Sigmoid colon (tissue), 7 donors: ENCODE results near the gene NRG3. TPM values are rescaled to one million over a fixed set of nuclear protein-coding genes. Genes with fewer than 3 reads are reported as not detected.

Source experiments
- DNase-seq: peaks from one replicate; pipeline ENCODE4 v3.0.0-alpha.2; 2019
- H3K27ac ChIP-seq, 4 donors: fragments of 200-600 bp; sonication (generic); one replicate each; pipeline ENCODE4 v1.5.1; 2016 to 2019; ENCODE audit warnings: mild to moderate bottlenecking in 1 of 4
- H3K27me3 ChIP-seq, 3 donors: fragments of 200-600 bp; sonication (generic); one replicate each; pipeline ENCODE4 v1.5.1; 2019; ENCODE audit warnings: mild to moderate bottlenecking in 1 of 3
- H3K36me3 ChIP-seq, 4 donors: fragments of 200-600 bp; sonication (generic); one replicate each; pipeline ENCODE4 v1.5.1; 2016 to 2019
- H3K4me1 ChIP-seq, 4 donors: fragments of 200-600 bp; sonication (generic); one replicate each; pipeline ENCODE4 v1.5.1; 2017 to 2019
- H3K4me3 ChIP-seq, 4 donors: fragments of 200-600 bp; sonication (generic); one replicate each; pipeline ENCODE4 v1.5.1; 2017 to 2019; ENCODE audit warnings: mild to moderate bottlenecking in 2 of 4, moderate library complexity in 1 of 4
- H3K9me3 ChIP-seq, 4 donors: fragments of 200-600 bp in 3 of 4; sonication (generic) in 3 of 4; one replicate each; pipeline versions ENCODE4 v1.5.1 to v1.6.1; 2013 to 2019
- CTCF ChIP-seq, 4 experiments: fragments of 450-650 bp in 3 of 4; fragments of 200-600 bp in 1 of 4; IDR thresholded peaks; one replicate each; pipeline ENCODE4 v1.5.1; 2016 to 2019; ENCODE audit warnings: antibody characterized with exemption in 4 of 4, mild to moderate bottlenecking in 3 of 4, moderate library complexity in 2 of 4
- EP300 ChIP-seq, 4 donors: sonication (generic); formaldehyde crosslinking; IDR thresholded peaks; one replicate each; pipeline ENCODE4 v1.6.1; 2017; ENCODE audit warnings: antibody characterized with exemption in 4 of 4
- POLR2A ChIP-seq, 2 donors: fragments of 450-650 bp; IDR thresholded peaks; one replicate each; pipeline ENCODE4 v1.6.1; 2016; ENCODE audit warnings: antibody characterized with exemption in 2 of 2, mild to moderate bottlenecking in 2 of 2, moderate library complexity in 2 of 2
- POLR2AphosphoS5 ChIP-seq, 4 donors: sonication (generic); formaldehyde crosslinking; IDR thresholded peaks; one replicate each; pipeline ENCODE4 v1.6.1; 2017; ENCODE audit warnings: antibody characterized with exemption in 4 of 4
- WGBS, 2 donors: extraction: QIAGEN DNeasy Blood & Tissue Kit; methylation state at CpG; one replicate each; pipeline ENCODE4 v1.1.7; 2013; 5-methylcytosine and 5-hydroxymethylcytosine counted together
- intact Hi-C: fragments of 100-400 bp; cut with DNase I; formaldehyde crosslinking; loops from one replicate; pipeline ENCODE4 v1.15.1; 2023
- polyA plus RNA-seq, 3 donors: library from polyadenylated mRNA; stranded (reverse); fragments of 200-250 nt; gene quantifications; one replicate each; pipeline ENCODE4 v1.2.3, GENCODE V29; 2013
- total RNA-seq, 4 donors: library from RNA; depleted of rRNA; stranded (reverse); fragments of >200 nt; gene quantifications; one replicate each; pipeline ENCODE4 v1.1.0, GENCODE V29; 2016
- donor health status: healthy with polysubstance abuse.
- donor health status: Bipolar disorder and iron deficiency.
- donor health status: healthy.

NRG3 gene
- total and polyA plus RNA-seq, 7 donors, result 0.17 to 2.2 (median 0.82) TPM; not detected in 2

GRCh38 chr10:81843042-81843441 is 32.0 kb upstream of the NRG3 start:
- 53 to 72% methylated on average over 2 of the region's 2 CpGs for WGBS, 2 donors
- intact Hi-C loops, result no loop called here

GRCh38 chr10:81847675-81848074 is 27.3 kb upstream of the NRG3 start:
- Histone ChIP-seq H3K4me3 (no peak overlapping the region), H3K27ac (no peak overlapping the region), H3K9me3 (no peaks in the 10 kb centered on the region), H3K4me1 (peaks cover 0 to 14% (median 0%) of the 10 kb centered on the region in 4 donors), H3K27me3 (no peaks in the 10 kb centered on the region), H3K36me3 (no peaks in the 10 kb centered on the region)
- intact Hi-C loops, result no loop called here
- DNase-seq, result no peak
- WGBS, 2 donors, result 66 to 72% methylated on average over 2 of the region's 2 CpGs
- TF ChIP-seq POLR2AphosphoS5 (IDR thresholded peaks at IDR 0.05) (no peak), CTCF (IDR thresholded peaks at IDR 0.05) (no peak), EP300 (IDR thresholded peaks at IDR 0.05) (no peak), POLR2A (IDR thresholded peaks at IDR 0.05) (no peak)

More at GRCh38 chr10:81843042-81843441, 32.0 kb upstream of the NRG3 start:
- Histone ChIP-seq H3K36me3 (no peaks in the 10 kb centered on the region), H3K4me1 (peaks cover 0 to 10% (median 0%) of the 10 kb centered on the region in 4 donors), H3K27me3 (no peaks in the 10 kb centered on the region), H3K27ac (no peak overlapping the region), H3K9me3 (no peaks in the 10 kb centered on the region), H3K4me3 (no peak overlapping the region)
- DNase-seq, result no peak
- TF ChIP-seq CTCF (IDR thresholded peaks at IDR 0.05) (no peak), EP300 (IDR thresholded peaks at IDR 0.05) (no peak), POLR2AphosphoS5 (IDR thresholded peaks at IDR 0.05) (no peak), POLR2A (IDR thresholded peaks at IDR 0.05) (no peak)

- DNase-seq, result no peak
- peaks cover 0 to 14% (median 0%) of the 10 kb centered on the region in 4 donors for H3K4me1 ChIP-seq
- no peak overlapping the region for H3K27ac ChIP-seq
- TF ChIP-seq EP300 (IDR thresholded peaks at IDR 0.05) (no peak), CTCF (IDR thresholded peaks at IDR 0.05) (no peak), POLR2A (IDR thresholded peaks at IDR 0.05) (no peak), POLR2AphosphoS5 (IDR thresholded peaks at IDR 0.05) (no peak)
- intact Hi-C loops, result no loop called here
- 32 to 43% methylated on average over 4 of the region's 4 CpGs for WGBS, 2 donors
- H3K9me3 ChIP-seq, result no peaks in the 10 kb centered on the region
- H3K36me3 ChIP-seq, result no peaks in the 10 kb centered on the region
- H3K27me3 ChIP-seq, result no peaks in the 10 kb centered on the region
- H3K4me3 ChIP-seq, result no peak overlapping the region
Observed at GRCh38 chr10:81848514-81848913, 26.5 kb upstream of the NRG3 start.

GRCh38 chr10:81848931-81849330 is 26.1 kb upstream of the NRG3 start:
- no peaks in the 10 kb centered on the region for H3K36me3 ChIP-seq
- no peaks in the 10 kb centered on the region for H3K9me3 ChIP-seq
- TF ChIP-seq EP300 (IDR thresholded peaks at IDR 0.05), result no peak
- no peak for TF ChIP-seq POLR2A (IDR thresholded peaks at IDR 0.05)
- no peak for TF ChIP-seq CTCF (IDR thresholded peaks at IDR 0.05)
- TF ChIP-seq POLR2AphosphoS5 (IDR thresholded peaks at IDR 0.05), result no peak
- WGBS, 2 donors, result 85 to 86% methylated on average over 5 of the region's 5 CpGs
- DNase-seq, result no peak
- H3K27ac ChIP-seq, result no peak overlapping the region
- no peak overlapping the region for H3K4me3 ChIP-seq
- intact Hi-C loops, result no loop called here
- peaks cover 0 to 11% (median 0%) of the 10 kb centered on the region in 4 donors for H3K4me1 ChIP-seq
- H3K27me3 ChIP-seq, result no peaks in the 10 kb centered on the region

- DNase-seq, result no peak
- Histone ChIP-seq H3K4me3 (no peak overlapping the region), H3K36me3 (no peaks in the 10 kb centered on the region), H3K27me3 (no peaks in the 10 kb centered on the region), H3K27ac (no peak overlapping the region), H3K4me1 (no peaks in the 10 kb centered on the region), H3K9me3 (peaks cover 0 to 2% (median 0%) of the 10 kb centered on the region in 4 donors)
- intact Hi-C loops, result no loop called here
- TF ChIP-seq CTCF (IDR thresholded peaks at IDR 0.05) (no peak), POLR2A (IDR thresholded peaks at IDR 0.05) (no peak), POLR2AphosphoS5 (IDR thresholded peaks at IDR 0.05) (no peak), EP300 (IDR thresholded peaks at IDR 0.05) (no peak)
- 96% methylated on average over 19 of the region's 19 CpGs for WGBS, 2 donors
Observed at GRCh38 chr10:81862596-81862995, 12.4 kb upstream of the NRG3 start.
